GM19438 (cell line): ENCODE data around the gene CFAP298.
"Not testable (repeated sequence)": the region's sequence is repeated elsewhere in the genome, so short reads cannot be mapped to it uniquely, and the experiment has no call there.

ENCODE experiments used
- ATAC-seq: cut with Tn5 transposase; IDR thresholded peaks from one replicate; pipeline ENCODE4 v1.9.1; 2021; ENCODE audit warnings: low read depth; ENCODE audit not compliant: unreplicated experiment

Gene CFAP298, protein sequence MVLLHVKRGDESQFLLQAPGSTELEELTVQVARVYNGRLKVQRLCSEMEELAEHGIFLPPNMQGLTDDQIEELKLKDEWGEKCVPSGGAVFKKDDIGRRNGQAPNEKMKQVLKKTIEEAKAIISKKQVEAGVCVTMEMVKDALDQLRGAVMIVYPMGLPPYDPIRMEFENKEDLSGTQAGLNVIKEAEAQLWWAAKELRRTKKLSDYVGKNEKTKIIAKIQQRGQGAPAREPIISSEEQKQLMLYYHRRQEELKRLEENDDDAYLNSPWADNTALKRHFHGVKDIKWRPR

DNA sequence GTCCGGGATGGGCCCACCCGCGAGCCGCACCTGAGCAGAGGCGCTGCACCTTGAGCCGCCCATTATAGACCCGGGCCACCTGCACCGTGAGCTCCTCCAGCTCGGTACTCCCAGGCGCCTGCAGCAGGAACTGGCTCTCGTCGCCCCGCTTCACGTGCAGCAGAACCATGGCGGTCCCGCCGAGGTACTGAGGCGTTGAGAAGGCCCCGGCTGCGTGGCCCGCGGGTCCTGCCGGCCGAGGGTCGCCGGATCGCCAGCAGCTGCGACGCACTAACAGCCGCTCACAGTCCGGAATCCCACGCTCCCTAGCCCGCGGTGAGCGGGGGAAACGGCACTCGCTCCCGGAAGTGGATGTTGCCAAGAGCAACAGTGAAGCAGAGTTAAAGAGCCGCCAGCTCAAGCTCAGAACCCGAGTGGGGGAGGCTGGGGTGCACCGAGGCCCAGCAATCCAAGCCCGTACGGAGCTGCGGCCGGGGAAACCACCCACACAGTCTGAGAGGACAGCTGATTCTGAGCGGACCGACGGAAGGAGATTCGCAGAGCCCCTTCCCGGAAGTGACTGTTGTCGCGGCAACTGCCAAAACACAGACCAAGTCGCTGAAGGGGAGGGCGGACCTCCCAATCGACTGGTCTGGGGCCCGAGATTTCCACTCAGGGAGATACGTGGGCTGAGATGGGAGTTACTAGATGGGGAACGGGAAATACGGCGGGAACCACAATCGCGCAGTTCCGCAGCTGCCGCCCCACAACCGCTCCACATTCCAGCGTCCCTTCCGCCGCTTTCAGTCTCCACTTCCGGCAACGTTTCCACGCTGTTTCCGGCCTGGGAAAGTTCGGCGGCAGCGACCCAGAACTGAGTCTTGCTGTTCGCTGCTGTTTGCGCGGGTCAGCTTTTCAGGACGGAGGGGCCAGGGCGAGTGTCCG lies at the start of gene CFAP298:
CFAP298 (minus strand) TSS at position 303 of the 924 bp plus-strand sequence; CDS start at position 169, 134 bp downstream.
- ATAC-seq = peak; percentile 95

DNA sequence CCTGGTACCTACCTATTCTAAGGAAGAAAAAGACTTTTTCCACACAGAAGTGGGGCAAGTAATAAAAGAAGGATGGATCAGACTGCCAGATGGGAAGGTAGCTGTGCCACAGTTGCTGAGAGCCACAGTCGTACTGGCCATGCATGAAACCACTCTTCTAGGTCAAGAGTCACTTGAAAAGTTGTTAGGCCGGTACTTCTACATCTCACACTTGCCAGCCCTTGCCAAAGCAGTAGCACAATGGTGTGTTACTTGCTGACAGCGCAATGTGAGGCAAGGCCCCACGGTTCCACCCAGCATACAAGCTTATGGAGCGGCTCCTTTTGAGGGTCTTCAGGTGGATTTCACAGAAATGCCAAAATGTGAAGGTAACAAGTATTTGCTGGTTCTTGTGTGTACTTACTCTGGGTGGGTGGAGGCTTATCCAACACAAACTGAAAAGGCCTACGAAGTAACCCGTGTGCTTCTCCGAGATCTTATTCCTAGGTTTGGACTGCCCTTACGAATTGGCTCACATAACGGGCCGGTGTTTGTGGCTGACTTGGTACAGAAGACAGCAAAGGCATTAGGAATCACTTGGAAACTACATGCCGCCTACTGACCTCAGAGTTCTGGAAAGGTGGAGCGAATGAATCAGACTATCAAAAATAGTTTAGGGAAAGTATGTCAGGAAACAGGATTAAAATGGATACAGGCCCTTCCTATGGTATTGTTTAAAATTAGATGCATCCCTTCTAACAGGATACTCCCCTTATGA lies 49.0 kb upstream of the CFAP298 start:
- not testable (repeated sequence) for ATAC-seq

DNA sequence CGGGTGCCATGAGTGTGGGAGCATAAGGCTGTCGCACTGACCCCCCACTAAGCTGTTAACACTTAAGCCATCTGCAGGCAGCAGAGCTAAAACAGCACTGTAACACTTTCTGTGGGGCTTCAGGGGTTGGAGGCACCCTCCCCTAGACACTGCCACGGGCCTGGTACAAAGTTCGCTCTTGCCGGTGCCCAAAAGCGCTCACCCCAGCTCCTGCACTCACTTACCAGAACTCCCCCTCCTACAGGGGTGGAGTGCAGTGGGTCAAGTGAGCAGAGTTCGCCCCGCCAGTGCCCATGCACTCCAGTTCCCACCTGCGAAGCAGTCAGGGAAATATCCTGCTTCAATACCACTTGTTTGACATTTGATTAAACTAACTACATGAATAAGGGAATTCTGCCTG lies 46.3 kb upstream of the CFAP298 start:
- ATAC-seq = no peak

DNA sequence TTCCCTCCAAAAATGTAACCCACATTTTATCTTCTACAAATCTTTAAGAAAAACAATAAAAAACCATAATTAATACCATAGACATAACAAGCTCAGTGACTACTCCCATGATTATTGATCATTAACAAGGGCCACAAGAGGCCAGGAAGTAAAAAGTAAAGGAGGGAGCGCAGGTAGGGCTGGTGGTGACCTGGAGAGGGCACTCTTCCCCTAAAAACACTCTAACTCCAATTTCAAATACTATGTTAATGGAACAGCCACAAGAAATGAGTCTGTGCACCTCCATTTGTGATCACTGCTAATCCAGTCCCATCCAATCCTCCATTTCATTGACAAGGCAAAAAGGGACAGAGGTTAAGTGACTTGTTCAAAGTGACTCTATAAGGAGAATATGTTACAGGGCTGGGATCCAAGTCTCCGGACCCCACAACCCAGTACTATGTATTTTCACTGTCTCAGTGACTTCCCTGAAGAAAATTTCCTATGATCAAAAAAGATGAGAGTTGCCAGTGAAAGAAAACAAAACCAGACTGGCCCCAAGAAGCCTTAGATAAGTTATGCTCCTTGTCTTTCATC lies 41.2 kb upstream of the CFAP298 start:
- ATAC-seq = no peak

DNA sequence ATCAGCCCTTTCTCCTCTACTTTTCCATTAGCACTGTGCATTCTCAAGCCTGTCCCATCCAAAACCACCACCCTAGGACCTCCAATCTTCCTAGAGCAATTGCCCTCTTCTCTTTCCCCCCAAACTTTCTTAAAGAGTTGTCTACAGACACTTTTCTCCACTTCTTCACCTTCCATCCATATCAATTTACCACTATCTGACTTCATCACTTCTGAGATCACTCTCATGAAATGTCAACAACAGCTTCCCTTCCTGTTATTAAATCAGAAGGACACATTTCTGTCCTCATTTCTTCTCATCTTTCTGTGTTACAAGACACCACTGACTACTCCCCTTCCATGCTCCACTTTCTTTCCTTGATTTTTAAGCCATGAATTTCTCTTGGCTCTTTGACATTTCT lies 36.0 kb upstream of the CFAP298 start:
- ATAC-seq = no peak

DNA sequence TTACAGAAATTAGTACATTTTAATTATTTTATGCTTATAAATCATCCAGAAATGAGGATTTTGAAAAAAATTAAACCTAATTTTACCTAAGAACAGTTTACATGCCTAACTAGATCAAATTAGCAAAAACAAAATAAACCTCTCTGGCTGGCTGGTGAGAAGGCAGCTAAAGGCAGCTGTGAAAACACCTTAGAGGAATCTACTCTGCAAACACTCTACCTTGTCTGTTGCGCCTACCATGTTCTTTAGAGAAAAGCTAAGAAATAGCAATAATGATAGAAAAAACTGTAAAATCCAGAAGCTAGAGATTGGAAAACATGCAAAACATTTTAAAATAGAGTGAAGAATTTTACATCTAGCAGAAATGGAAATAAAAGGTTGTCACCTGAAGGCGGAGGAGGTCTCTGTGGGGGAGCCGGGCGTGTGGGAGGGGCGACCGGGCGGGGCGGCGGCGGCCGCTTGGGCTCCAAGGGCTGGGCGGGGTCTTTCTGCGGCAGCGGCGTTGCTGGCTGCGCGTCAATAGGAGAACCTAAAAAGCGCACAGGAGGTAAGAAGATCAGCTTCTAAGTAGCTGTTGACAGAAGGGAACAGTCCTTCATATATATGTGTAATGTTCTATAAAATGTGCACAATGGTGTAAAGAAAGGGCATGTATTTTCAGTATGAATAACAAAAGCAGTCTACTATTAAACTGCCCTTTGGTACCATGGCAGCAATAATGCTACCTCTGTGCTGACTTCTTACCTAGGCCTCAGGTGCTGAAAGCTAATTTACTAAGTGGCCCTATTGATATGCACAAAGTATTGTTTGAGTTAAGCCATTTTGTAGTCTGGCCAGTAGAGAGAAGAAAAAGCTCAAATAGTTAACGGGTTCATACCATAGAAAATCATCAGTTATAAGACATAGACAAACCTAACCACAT lies 33.3 kb upstream of the CFAP298 start:
- no peak for ATAC-seq

DNA sequence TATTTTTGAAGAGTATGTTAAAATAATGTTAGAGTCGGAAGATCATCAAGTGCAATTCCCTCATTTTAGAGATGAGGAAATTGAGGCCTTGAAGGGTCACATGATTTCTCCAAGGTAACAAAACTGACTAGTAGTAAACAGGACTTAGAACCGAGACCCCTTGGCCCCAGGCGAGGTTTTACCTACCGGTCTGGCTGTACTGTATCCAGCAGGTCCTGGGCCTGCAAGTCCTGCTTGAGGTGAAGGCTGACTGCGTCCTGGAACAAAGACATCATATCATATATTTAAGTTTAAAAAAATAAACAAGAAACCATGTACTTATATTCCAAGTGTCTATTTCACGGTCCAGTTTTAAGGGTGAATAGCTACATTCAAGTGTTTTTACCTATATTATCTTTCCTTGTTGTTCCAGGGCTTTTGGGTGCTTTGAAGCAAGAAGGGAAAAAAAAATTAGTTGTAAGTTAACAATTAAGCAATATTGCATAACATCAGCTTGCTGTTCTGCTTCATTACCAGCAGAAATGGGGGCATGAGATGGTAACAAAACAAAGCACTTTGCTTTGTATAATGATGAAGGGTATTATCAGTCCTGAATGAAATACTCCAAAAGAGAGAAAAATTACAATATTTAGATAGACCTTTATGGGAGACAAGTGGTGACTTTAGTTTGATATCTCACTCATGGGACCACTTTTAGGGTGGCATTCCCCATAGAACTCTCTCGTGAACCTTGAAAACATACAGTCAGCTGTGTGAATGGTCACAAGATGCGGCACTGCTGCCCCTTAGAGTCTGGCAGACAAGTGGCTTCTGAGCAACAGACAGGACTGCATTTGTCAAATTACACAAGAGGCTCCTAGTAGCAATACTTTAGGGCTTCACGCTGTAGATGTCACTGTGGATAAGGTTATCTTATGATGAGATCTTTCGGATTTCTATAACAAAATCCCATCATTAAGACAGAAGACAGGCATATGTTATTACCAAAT lies 29.8 kb upstream of the CFAP298 start:
- ATAC-seq = no peak

DNA sequence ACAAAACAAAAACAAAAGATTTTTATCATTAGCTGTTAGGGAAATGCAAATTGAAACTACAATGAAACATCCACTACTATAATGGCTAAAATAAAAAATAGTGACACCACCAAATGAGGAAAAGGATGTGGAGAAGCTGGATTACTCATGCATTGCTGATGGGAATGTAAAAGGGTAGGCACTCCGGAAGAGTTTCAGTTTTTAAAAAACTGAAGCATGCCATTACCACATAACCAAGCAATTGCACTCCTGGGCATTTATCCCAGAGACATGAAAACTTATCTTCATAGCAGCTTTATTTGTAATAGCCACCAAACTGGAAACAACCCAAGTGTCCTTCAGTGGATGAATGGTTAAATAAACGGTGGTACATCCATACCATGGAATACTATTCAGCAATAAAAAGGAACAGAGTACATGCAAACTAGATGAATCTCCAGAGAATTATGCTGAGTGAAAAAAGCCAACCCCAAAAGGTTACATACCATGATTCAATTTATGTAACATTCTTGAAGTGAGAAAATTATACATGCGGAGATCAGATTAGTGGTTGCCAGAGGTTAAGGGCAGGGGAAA lies 14.5 kb upstream of the CFAP298 start:
- no peak for ATAC-seq

DNA sequence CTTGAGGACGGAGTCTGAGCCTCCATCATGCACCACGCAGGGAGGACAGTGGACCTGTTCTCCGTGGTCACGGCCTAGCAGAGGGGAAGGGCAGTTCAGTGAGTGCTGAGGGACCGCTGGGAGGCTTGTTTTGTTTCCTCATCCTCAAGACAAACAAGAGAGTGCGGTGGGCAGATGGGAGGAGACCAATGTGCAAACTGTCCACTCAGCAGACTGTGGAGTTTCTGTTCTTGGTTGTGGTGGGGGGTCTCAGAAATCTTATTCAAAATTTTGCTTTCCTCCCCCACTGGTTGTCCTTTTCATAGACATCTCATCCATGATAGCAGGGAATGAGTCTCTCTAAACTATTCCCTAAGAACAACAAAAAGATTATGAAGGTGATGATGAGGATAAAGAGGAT lies 6.0 kb upstream of the CFAP298 start:
- ATAC-seq = not testable (repeated sequence)

DNA sequence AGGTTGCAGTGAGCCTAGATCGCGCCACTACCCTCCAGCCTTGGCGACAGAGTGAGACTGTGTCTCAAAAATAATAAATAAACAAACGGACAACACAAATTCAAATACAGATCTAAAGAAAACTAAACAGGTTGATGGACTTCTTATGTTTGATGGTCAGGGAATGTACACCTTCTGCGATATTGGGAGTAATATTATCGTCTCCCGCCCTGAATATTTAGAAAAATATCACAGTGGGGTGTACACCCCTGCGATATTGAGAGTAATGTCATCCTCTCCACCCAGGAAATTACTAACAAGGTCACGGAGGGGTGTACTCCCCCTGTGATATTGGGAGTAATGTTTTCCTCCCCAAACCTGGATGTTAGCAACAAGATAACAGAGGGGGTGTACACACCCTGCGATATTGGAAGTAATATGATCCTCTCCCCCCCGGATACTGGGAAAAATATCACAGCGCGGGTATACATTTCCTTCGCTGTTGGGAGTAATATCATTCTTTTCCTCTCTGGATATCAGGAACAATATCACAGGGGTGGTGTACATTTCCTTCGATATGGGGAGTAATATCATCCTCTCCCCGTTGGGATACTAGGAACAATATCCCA lies 1.4 kb upstream of the CFAP298 start:
- ATAC-seq = no peak

DNA sequence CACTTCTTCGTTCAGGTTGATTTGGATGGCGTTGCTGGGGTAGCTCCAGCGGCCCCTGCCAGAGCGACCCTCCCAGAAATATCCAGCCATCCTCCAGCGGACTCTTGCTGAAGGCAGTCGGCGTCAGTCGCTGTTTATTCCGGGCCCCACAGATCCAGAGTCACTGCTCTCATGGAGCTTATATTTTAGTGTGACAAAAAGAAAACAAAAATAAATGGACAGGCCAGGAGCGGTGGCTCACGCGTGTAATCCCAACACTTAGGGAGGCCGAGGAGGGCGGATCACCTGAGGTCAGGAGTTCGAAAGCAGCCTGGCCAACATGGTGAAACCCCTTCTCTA lies 791 bp upstream of the CFAP298 start:
- no peak for ATAC-seq

DNA sequence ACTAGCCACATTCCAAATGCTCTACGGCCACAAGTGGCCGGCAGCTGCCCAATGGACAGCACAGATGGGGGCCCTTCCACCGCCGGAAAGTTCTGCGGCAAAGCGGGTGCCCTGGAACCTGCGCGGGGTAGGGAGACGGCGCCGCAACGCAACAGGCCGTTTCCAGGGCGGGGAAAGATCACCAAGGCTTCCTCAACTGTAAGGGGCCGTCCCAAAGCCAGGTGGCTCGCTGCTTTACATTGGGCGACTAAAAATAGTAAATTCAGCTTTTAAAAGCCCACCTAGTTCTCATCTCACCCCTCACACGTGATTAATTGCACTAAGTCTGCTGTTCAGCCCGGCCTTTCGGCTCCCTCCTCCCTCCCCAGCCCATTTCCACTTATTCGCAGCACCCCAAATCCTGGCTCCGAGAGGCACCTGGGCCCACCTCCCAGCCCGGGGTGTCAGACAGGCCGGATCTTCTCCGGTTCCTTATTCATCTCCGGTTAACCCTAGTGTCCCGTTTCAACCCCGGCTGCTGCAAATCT lies 643 bp downstream of the CFAP298 start:
- no peak for ATAC-seq

DNA sequence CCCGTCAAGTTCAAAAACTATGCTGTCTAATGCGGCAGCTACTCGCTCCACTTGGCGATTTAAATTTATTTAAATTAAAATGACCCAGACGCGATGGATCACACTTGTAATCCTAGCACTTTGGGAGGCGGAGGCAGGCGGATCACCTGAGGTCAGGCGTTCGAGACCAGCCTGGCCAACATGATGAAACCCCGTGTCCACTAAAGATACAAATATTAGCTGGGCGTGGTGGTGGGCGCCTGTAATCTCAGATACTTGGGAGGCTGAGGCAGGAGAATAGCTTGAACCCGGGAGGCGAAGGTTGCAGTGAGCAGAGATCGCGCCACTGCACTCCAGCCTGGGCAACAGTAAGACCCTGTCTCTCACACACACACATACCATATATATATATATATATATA lies 1.2 kb downstream of the CFAP298 start:
- ATAC-seq = not testable (repeated sequence)

DNA sequence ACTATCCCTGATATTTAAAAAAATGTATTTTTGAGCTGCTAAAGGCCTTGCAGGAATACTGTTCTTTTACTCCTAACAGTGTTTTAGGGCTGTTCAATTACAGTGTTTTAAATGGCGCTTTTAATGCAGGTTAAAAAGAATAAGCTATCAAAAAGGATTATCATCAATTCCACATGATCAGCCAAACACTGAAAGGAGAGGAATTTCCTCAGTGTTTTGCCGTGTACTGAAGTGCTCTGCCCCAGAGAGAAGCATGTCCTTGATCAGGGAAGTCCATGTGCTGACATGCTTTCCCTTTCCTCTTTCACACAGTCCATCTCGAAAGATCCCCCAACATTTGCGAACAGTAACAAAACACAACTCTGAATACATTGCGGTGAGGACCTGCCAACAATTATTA lies 3.3 kb downstream of the CFAP298 start:
- ATAC-seq = no peak

DNA sequence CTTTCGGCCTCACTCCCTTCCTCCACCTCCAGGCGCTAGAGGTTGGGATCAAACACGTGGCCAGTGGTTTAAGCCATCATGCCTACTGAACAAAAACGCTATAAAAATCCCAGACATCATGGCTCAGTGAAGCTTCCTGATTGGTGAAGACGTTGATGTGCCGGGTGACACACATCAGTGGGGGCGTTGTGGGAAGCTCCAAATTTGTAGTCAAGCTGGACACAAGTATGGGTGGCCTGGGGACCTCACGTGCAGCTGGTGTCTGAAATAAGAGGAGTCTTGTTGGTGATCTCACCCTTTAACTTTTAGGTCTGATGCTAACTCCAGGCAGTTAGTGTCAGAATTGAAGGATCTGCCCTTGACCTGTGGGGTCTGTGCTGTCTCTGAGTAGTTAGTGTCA lies 6.7 kb downstream of the CFAP298 start:
- no peak for ATAC-seq

DNA sequence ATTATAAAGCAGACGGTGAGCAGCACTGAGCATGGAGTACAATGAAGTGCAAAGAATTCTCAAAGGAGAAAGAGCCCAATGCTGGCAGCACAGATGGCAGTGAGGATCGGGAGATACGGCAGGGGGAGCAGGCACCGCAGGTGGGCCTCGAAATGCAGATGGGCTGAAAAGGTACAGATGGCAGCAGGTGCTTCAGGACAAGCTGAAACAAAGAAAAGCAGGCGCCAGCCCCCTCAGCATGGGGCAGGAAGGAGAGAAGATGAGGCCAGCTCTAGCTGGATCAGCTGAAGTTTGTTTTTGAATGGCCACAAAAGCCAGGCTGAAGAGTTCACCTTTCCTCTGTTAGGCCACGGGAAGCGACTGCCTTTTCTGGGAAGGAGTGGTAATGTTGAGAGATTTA lies 7.7 kb downstream of the CFAP298 start:
- ATAC-seq = no peak

DNA sequence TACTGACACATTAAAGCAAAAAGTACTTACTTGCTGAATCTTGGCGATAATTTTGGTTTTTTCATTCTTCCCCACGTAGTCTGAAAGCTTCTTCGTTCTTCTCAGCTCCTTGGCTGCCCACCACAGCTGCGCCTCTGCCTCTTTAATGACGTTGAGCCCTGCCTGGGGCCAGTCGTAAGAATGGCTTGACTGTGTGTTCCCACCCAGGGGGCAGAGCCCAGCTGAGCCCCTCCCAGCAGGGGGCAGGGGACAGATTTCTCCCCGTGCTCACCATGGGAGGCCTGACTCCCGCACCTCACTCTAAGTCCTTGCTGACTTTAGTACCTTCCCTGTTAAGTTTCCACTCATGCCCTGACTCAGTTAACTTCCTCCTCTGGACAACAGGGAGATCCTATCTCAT lies 9.0 kb downstream of the CFAP298 start:
- no peak for ATAC-seq

DNA sequence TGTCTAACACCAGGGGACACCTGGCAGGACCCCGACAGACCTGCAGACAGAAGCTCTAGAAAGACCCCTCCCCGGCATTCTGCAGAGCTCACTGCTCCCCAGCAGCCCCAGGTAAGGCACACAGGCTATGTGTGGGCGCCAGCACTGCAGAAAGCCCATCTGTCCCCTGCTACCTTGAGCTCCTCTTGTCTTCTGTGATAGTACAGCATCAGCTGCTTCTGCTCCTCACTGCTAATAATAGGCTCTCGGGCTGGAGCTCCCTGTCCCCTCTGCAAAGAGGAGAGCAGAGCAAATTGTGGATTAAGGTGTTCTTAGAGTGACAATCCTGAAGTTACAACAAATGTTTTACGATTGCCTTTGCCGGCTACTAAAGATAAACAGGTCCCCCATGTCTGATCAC lies 10.1 kb downstream of the CFAP298 start:
- no peak for ATAC-seq
